HCT116 (cell line): ENCODE measurements around the gene ACOXL. TPM values are rescaled to one million over a fixed set of nuclear protein-coding genes. Genes with fewer than 3 reads are reported as not detected.
A peak's percentile ranks its signal among the peaks of the same experiment; 100 is the strongest.

Experiments used
- ATAC-seq: fragments of 200-7000 bp; cut with Tn5 transposase; 2 replicates; pipeline ENCODE4 v1.9.1; 2020; ENCODE audit warnings: mild to moderate bottlenecking, moderate library complexity
- BruUV-seq: library from RNA; stranded (reverse); fragments of 400-500 nt; replicated peaks from 2 replicates; lab custom pipeline; 2021; lab: Mats Ljungman, UMichigan
- CTCF ChIA-PET: fragments of 300-600 bp; sonication (Branson Sonifier 250); formaldehyde crosslinking; loops from one replicate; lab custom pipeline; 2021; ENCODE audit warnings: antibody characterized with exemption; lab: Charles Lee
- POLR2A ChIA-PET: fragments of 300-600, 350-600 bp; sonication (Branson Sonifier 250); formaldehyde crosslinking; loops from one replicate; lab custom pipeline; 2021; ENCODE audit warnings: antibody characterized with exemption; lab: Charles Lee
- RAD21 ChIA-PET, 2 experiments: fragments of 300-600 bp; sonication (Branson Sonifier 250); formaldehyde crosslinking; loops; one replicate each; lab custom pipeline; 2023; ENCODE audit warnings: low total read pairs in 2 of 2; ENCODE audit not compliant: uncharacterized antibody in 2 of 2, unreplicated experiment in 2 of 2, low non-redundant PET in 1 of 2; lab: Charles Lee
- DNase-seq: peaks from one replicate; pipeline ENCODE4 v3.0.0-alpha.2; 2010; ENCODE audit warnings: low read depth, low spot score
- H2AFZ ChIP-seq: fragments of 200-600 bp; shearing (Covaris generic), sonication (generic); 2 replicates; pipeline ENCODE4 v1.6.1; 2017; ENCODE audit warnings: low read depth, mixed run types, mixed read lengths, antibody characterized with exemption, low read length; ENCODE audit not compliant: poor library complexity, severe bottlenecking
- H3K27ac ChIP-seq: 2 replicates; pipeline ENCODE4 v1.5.1; 2012; ENCODE audit warnings: low read depth, low read length
- H3K27me3 ChIP-seq: fragments of 200-600 bp; sonication (generic); 2 replicates; pipeline ENCODE4 v1.6.1; 2016; ENCODE audit warnings: mixed run types, low read length, mixed read lengths; ENCODE audit not compliant: insufficient read depth
- H3K36me3 ChIP-seq, 2 experiments: fragments of 200-500 bp in 1 of 2; fragments of 200-600 bp in 1 of 2; sonication (Bioruptor generic) in 1 of 2; sonication (generic) in 1 of 2; 2 replicates each; pipeline versions ENCODE4 v1.5.1 to v1.6.1; 2014 to 2016; ENCODE audit warnings: low read length in 2 of 2, inconsistent platforms in 1 of 2, mixed read lengths in 1 of 2, mixed run types in 1 of 2; ENCODE audit not compliant: insufficient read depth in 2 of 2, control insufficient read depth in 1 of 2
- H3K4me1 ChIP-seq, 2 experiments: fragments of 200-600 bp in 1 of 2; sonication (generic) in 1 of 2; 2 replicates each; pipeline versions ENCODE4 v1.5.1 to v1.6.1; 2012 to 2017; ENCODE audit warnings: low read length in 2 of 2, inconsistent platforms in 1 of 2, mild to moderate bottlenecking in 1 of 2, mixed read lengths in 1 of 2, mixed run types in 1 of 2, moderate library complexity in 1 of 2; ENCODE audit not compliant: insufficient read depth in 2 of 2, control insufficient read depth in 1 of 2
- H3K4me2 ChIP-seq: fragments of 200-600 bp; sonication (generic); 2 replicates; pipeline ENCODE4 v1.6.1; 2017; ENCODE audit warnings: mixed run types, low read length, mixed read lengths
- H3K4me3 ChIP-seq, 2 experiments: fragments of 200-600 bp in 1 of 2; sonication (generic) in 1 of 2; replicated peaks in 1 of 2; 2 replicates each; pipeline ENCODE4 v1.5.1; 2011 to 2016; ENCODE audit warnings: low read length in 2 of 2, control low read depth in 1 of 2, low read depth in 1 of 2, mild to moderate bottlenecking in 1 of 2, mixed read lengths in 1 of 2, mixed run types in 1 of 2
- H3K79me2 ChIP-seq: fragments of 200-600 bp; sonication (generic); 2 replicates; pipeline ENCODE4 v1.6.1; 2017; ENCODE audit warnings: mild to moderate bottlenecking, mixed run types, low read length, moderate library complexity, mixed read lengths; ENCODE audit not compliant: insufficient read depth
- H3K9ac ChIP-seq: fragments of 200-600 bp; sonication (generic); 2 replicates; pipeline ENCODE4 v1.6.1; 2016; ENCODE audit warnings: low read length, mixed read lengths
- H3K9me2 ChIP-seq: fragments of 200-600 bp; sonication (generic), shearing (Covaris generic); 2 replicates; pipeline ENCODE4 v1.6.1; 2017; ENCODE audit warnings: mixed run types, mild to moderate bottlenecking, moderate library complexity; ENCODE audit not compliant: insufficient read depth
- H3K9me3 ChIP-seq, 2 experiments: fragments of 200-500 bp in 1 of 2; fragments of 200-600 bp in 1 of 2; sonication (Bioruptor generic) in 1 of 2; sonication (generic) in 1 of 2; 2 replicates each; pipeline ENCODE4 v1.6.1; 2014 to 2017; ENCODE audit warnings: low read length in 2 of 2, mixed read lengths in 2 of 2, inconsistent platforms in 1 of 2, low read depth in 1 of 2, mild to moderate bottlenecking in 1 of 2, mixed run types in 1 of 2, moderate library complexity in 1 of 2; ENCODE audit not compliant: control insufficient read depth in 1 of 2, insufficient read depth in 1 of 2
- H4K20me1 ChIP-seq: fragments of 200-600 bp; sonication (generic), shearing (Covaris generic); 2 replicates; pipeline ENCODE4 v1.6.1; 2017; ENCODE audit warnings: mixed run types, mild to moderate bottlenecking, moderate library complexity; ENCODE audit not compliant: insufficient read depth
- CBX3 ChIP-seq: IDR thresholded peaks from 2 replicates; pipeline ENCODE4 v1.6.1; 2012; ENCODE audit warnings: low read depth
- CEBPB ChIP-seq: IDR thresholded peaks from 2 replicates; pipeline ENCODE4 v1.6.1; 2012; ENCODE audit warnings: low read depth
- EGR1 ChIP-seq: IDR thresholded peaks from 2 replicates; pipeline ENCODE4 v1.6.1; 2012; ENCODE audit warnings: low read depth
- ELF1 ChIP-seq: IDR thresholded peaks from 2 replicates; pipeline ENCODE4 v1.6.1; 2012; ENCODE audit warnings: low read depth, borderline replicate concordance
- EZH2 ChIP-seq: fragments of 200-600 bp; sonication (generic); IDR thresholded peaks from 2 replicates; pipeline ENCODE4 v1.6.1; 2017; ENCODE audit warnings: antibody characterized with exemption, mixed run types
- EZH2phosphoT487 ChIP-seq: fragments of 200-600 bp; IDR thresholded peaks from 2 replicates; pipeline ENCODE4 v1.6.1; 2018; ENCODE audit warnings: antibody characterized with exemption, borderline replicate concordance
- FOSL1 ChIP-seq: IDR thresholded peaks from 2 replicates; pipeline ENCODE4 v1.6.1; 2012; ENCODE audit warnings: low read depth
- POLR2AphosphoS5 ChIP-seq: IDR thresholded peaks from 2 replicates; pipeline ENCODE4 v1.6.1; 2011; ENCODE audit warnings: mild to moderate bottlenecking, low read depth, low read length, moderate library complexity
- RAD21 ChIP-seq: IDR thresholded peaks from 2 replicates; pipeline ENCODE4 v1.6.1; 2012; ENCODE audit warnings: low read depth, mild to moderate bottlenecking
- SIN3A ChIP-seq: IDR thresholded peaks from 2 replicates; pipeline ENCODE4 v1.6.1; 2012; ENCODE audit warnings: low read depth
- SP1 ChIP-seq: IDR thresholded peaks from 2 replicates; pipeline ENCODE4 v1.6.1; 2012; ENCODE audit warnings: low read depth
- SRF ChIP-seq: IDR thresholded peaks from 2 replicates; pipeline ENCODE4 v1.6.1; 2012; ENCODE audit warnings: low read depth
- TCF7L2 ChIP-seq: IDR thresholded peaks from 2 replicates; pipeline ENCODE4 v1.7.0; 2011; ENCODE audit warnings: borderline replicate concordance, inconsistent platforms; ENCODE audit not compliant: insufficient read depth, insufficient read length; ENCODE audit errors: extremely low read depth
- YY1 ChIP-seq: IDR thresholded peaks from 2 replicates; pipeline ENCODE4 v1.6.1; 2011; ENCODE audit warnings: low read length, low read depth, moderate library complexity, mild to moderate bottlenecking; ENCODE audit not compliant: insufficient replicate concordance; ENCODE audit errors: extremely low read depth
- ZFX ChIP-seq: fragments of 450-650 bp; IDR thresholded peaks from 2 replicates; pipeline ENCODE4 v1.6.1; 2017
- intact Hi-C: fragments of 100-400 bp; cut with micrococcal nuclease; formaldehyde crosslinking; loops from 2 replicates; pipeline ENCODE4 v1.10.0; 2022
- total RNA-seq: library from RNA; stranded (reverse); gene quantifications from one replicate; pipeline ENCODE4 v1.2.1, GENCODE V29; 2021; ENCODE audit not compliant: unreplicated experiment
- TF ChIP-seq, protein P1 (sequence below), 3 experiments: fragments of 200-600 bp in 1 of 3; sonication (generic) in 1 of 3; IDR thresholded peaks in 2 of 3; conservative IDR thresholded peaks in 1 of 3; 2 replicates each; pipeline ENCODE4 v1.5.1; 2012 to 2017; ENCODE audit warnings: low read depth in 2 of 3, low read length in 2 of 3, antibody characterized with exemption in 1 of 3, borderline replicate concordance in 1 of 3, control low read depth in 1 of 3, mild to moderate bottlenecking in 1 of 3, mixed read lengths in 1 of 3, mixed run types in 1 of 3, moderate library complexity in 1 of 3; ENCODE audit not compliant: insufficient read depth in 1 of 3
- TF ChIP-seq, protein P2 (sequence below): IDR thresholded peaks from 2 replicates; pipeline ENCODE4 v1.6.1; 2012; ENCODE audit warnings: low read depth
- TF ChIP-seq, protein P3 (sequence below): IDR thresholded peaks from 2 replicates; pipeline ENCODE4 v1.6.1; 2012

Gene ACOXL
- total RNA-seq, 1 experiment from 2014 or later: 5.5 TPM

DNA sequence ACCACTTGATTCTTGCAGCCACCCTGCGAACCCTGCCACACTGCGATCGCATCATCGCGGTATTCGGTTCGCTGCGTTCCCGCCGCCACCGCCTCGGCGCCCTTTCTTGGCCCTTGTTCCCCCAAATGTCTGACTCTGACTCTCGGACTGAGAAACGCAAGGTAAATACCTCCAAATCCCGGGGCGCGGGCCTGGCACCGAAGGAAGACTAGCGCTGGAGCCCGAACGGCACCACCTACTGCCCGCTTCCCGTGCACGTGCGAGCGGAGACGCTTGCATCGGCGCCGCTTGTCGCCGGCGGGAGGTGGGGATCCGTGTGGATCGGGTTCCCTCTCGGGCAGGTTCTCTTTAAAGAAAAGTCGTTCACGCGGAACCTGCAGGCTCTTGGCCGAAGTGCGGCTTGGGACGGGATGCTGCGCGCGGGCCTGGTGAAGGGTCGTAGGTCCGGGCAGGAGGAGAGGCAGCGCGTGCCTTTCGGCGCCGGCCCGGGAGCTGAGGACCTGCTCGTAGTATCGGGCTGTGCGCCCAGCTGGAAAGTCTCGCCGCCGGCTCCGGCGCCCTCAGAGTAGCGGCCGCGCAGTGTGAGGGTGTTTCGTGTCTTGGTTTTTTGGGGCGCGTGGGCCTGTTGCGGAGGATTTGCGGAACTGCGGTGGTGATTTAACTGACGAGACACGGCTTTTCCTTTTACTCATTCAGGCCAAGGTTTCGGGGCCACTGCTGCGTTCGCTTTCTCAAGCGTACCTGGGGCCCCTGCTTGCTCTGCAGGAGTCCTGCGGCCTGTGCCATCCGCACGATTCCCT is 388.9 kb downstream of the ACOXL start:
- Histone ChIP-seq H3K9me3 (no peaks in the 10 kb centered on the region), H3K79me2 (peaks cover 42% of the 10 kb centered on the region), H2AFZ (no peak overlapping the region), H4K20me1 (peaks cover 5% of the 10 kb centered on the region; the same call in 1 of the 2 replicates), H3K4me3 (peak overlapping the region; percentile 88 to 93), H3K36me3 (peaks cover 13 to 25% of the 10 kb centered on the region in 2 experiments; a peak in 3 of 4 replicates), H3K4me2 (peak overlapping the region; percentile 100), H3K4me1 (peaks cover 32 to 59% of the 10 kb centered on the region in 2 experiments), H3K9me2 (no peaks in the 10 kb centered on the region), H3K27ac (peak overlapping the region; percentile 81), H3K27me3 (no peaks in the 10 kb centered on the region), H3K9ac (peak overlapping the region; percentile 91)
- TF ChIP-seq ZFX (no peak), CBX3 (no peak), EZH2phosphoT487 (no peak), POLR2AphosphoS5 (no peak), ELF1 (no peak), EZH2 (no peak), FOSL1 (no peak), SRF (no peak), TCF7L2 (no peak), YY1 (no peak), CEBPB (no peak), RAD21 (no peak), SP1 (no peak), SIN3A (no peak), EGR1 (no peak)
- TF ChIP-seq, protein P1, sequence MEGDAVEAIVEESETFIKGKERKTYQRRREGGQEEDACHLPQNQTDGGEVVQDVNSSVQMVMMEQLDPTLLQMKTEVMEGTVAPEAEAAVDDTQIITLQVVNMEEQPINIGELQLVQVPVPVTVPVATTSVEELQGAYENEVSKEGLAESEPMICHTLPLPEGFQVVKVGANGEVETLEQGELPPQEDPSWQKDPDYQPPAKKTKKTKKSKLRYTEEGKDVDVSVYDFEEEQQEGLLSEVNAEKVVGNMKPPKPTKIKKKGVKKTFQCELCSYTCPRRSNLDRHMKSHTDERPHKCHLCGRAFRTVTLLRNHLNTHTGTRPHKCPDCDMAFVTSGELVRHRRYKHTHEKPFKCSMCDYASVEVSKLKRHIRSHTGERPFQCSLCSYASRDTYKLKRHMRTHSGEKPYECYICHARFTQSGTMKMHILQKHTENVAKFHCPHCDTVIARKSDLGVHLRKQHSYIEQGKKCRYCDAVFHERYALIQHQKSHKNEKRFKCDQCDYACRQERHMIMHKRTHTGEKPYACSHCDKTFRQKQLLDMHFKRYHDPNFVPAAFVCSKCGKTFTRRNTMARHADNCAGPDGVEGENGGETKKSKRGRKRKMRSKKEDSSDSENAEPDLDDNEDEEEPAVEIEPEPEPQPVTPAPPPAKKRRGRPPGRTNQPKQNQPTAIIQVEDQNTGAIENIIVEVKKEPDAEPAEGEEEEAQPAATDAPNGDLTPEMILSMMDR (IDR thresholded peaks at IDR 0.05 in 2 of 3, conservative IDR thresholded peaks at IDR 0.05 in 1 of 3; ENCODE audit: borderline replicate concordance in 1 of 3, insufficient read depth in 1 of 3, low read depth in 2 of 3, low read length in 2 of 3): no peak
- TF ChIP-seq, protein P2, sequence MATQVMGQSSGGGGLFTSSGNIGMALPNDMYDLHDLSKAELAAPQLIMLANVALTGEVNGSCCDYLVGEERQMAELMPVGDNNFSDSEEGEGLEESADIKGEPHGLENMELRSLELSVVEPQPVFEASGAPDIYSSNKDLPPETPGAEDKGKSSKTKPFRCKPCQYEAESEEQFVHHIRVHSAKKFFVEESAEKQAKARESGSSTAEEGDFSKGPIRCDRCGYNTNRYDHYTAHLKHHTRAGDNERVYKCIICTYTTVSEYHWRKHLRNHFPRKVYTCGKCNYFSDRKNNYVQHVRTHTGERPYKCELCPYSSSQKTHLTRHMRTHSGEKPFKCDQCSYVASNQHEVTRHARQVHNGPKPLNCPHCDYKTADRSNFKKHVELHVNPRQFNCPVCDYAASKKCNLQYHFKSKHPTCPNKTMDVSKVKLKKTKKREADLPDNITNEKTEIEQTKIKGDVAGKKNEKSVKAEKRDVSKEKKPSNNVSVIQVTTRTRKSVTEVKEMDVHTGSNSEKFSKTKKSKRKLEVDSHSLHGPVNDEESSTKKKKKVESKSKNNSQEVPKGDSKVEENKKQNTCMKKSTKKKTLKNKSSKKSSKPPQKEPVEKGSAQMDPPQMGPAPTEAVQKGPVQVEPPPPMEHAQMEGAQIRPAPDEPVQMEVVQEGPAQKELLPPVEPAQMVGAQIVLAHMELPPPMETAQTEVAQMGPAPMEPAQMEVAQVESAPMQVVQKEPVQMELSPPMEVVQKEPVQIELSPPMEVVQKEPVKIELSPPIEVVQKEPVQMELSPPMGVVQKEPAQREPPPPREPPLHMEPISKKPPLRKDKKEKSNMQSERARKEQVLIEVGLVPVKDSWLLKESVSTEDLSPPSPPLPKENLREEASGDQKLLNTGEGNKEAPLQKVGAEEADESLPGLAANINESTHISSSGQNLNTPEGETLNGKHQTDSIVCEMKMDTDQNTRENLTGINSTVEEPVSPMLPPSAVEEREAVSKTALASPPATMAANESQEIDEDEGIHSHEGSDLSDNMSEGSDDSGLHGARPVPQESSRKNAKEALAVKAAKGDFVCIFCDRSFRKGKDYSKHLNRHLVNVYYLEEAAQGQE: no peak
- TF ChIP-seq, protein P3, sequence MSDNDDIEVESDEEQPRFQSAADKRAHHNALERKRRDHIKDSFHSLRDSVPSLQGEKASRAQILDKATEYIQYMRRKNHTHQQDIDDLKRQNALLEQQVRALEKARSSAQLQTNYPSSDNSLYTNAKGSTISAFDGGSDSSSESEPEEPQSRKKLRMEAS: no peak
- POLR2A ChIA-PET: interaction anchor here (0.6 to 1.4 kb wide), 14 partner anchors 9 to 578 kb away, joined by 3 to 7 read pairs (median 4); no protein-coding TSS in a partner anchor
- intact Hi-C loops: no loop called here
- ATAC-seq: no peak
- BruUV-seq: TSS peak; percentile 43
- DNase-seq: no peak
- CTCF ChIA-PET: interaction anchor here (0.9 to 1.2 kb wide), 2 partner anchors 22 to 93 kb away, joined by 3 read pairs; no protein-coding TSS in a partner anchor
- RAD21 ChIA-PET: interaction anchor here in 1 of 2 experiments (1.2 kb wide), 1 partner anchor 578 kb away, joined by 7 read pairs; no protein-coding TSS in a partner anchor
